ENCODE measurements around the gene IDE.

DNA sequence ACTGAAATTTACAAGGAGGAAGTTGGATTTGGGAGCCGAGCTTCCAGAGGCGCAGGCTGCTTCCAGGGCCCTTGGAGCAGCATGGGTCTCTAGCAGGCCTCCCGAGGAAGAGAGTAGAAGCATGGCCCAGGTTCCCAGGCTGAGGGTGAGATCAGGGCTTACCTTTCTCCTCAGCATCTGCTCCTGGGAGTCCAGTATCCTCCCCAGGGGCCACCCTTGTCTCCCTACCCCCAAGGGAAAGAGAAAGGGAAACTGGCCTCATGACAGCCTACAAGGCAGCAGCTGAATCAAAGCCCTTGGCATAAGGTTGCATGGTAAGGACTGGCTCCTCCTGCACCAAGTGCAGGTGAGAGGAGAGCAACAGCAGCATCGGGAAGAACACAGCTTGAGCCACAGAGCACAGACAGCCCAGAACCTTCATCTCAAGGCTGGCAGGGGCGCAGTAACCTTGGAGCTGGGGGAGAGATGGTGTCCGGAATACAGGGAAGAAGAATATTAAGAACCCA is 168.4 kb downstream of the IDE start:
- no peak for TF ChIP-seq CTCF (IDR thresholded peaks at IDR 0.05; ENCODE audit: low read length)
- TF ChIP-seq EZH2 (optimal IDR thresholded peaks at IDR 0.05; ENCODE audit: low read depth, low read length): no peak
